H1 (cell line): Measurements from ENCODE around the gene TCEAL6.

Source experiments
- BRCA1 ChIP-seq: IDR thresholded peaks from 2 replicates; pipeline ENCODE4 v1.6.1; 2012; ENCODE audit warnings: low read depth, low read length, improper control_type of control experiment
- EP300 ChIP-seq, 2 experiments: IDR thresholded peaks; 1 replicate in 1 of 2; 2 replicates in 1 of 2; pipeline ENCODE4 v1.6.1; 2011 to 2012; ENCODE audit warnings: low read depth in 2 of 2, low read length in 2 of 2, mild to moderate bottlenecking in 2 of 2, borderline replicate concordance in 1 of 2, inconsistent platforms in 1 of 2, moderate library complexity in 1 of 2
- POLR2A ChIP-seq, 2 experiments: IDR thresholded peaks; 1 replicate in 1 of 2; 2 replicates in 1 of 2; pipeline ENCODE4 v1.6.1; 2011; ENCODE audit warnings: low read depth in 2 of 2, low read length in 2 of 2, mild to moderate bottlenecking in 2 of 2; ENCODE audit errors: control extremely low read depth in 1 of 2
- RAD21 ChIP-seq, 2 experiments: IDR thresholded peaks in 1 of 2; conservative IDR thresholded peaks in 1 of 2; 2 replicates each; pipeline ENCODE4 v1.6.1; 2011; ENCODE audit warnings: low read depth in 2 of 2, low read length in 2 of 2, improper control_type of control experiment in 1 of 2, inconsistent platforms in 1 of 2, mild to moderate bottlenecking in 1 of 2, moderate library complexity in 1 of 2
- RXRA ChIP-seq: IDR thresholded peaks from 2 replicates; pipeline ENCODE4 v1.6.1; 2011; ENCODE audit warnings: low read depth, mild to moderate bottlenecking, low read length, moderate library complexity; ENCODE audit not compliant: insufficient read depth
- ZNF274 ChIP-seq: IDR thresholded peaks from 2 replicates; pipeline ENCODE4 v1.7.0; 2012; ENCODE audit warnings: low read length, borderline replicate concordance; ENCODE audit errors: extremely low read depth
- TF ChIP-seq, protein P1 (sequence below), 3 experiments: IDR thresholded peaks; 1 replicate in 2 of 3; 2 replicates in 1 of 3; pipeline versions ENCODE4 v1.5.1 to v1.6.1; 2011; ENCODE audit warnings: low read length in 3 of 3, mild to moderate bottlenecking in 3 of 3, inconsistent platforms in 2 of 3, low read depth in 1 of 3, moderate library complexity in 1 of 3; ENCODE audit not compliant: insufficient read depth in 1 of 3; ENCODE audit errors: control extremely low read depth in 1 of 3

DNA sequence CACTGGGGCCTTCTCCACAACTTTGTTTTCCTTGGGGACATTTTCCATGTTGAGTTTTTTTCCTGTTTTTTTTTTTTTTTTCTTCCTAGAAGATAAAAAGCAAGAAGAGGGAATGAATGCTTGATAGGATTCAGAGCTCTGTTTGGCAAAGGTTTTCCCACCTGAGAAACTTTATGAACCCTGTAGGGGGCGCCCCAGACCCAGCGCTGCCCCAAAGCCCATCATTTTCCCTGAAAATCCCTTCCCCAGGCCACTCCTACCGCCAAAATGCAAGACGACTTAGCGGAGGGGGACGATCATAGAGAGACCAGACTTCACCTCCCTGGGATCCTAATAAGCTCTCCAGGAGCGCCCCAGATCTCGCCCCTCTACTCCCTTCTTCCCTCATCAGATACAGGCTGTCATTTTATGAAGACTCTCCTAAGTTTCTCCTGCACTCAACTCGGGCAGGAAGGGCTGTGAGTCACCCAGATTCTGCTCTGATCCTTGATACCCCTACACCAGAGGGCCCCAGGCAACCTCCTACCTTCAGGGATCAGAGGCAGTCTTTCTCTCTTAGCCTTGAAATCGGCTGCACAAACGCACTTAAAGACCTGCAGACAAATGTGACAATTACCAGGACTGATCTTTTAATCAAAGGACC is 12.1 kb upstream of the TCEAL6 start:
- TF ChIP-seq ZNF274 (no peak), RXRA (no peak), RAD21 (IDR thresholded peaks at IDR 0.05 in 1 of 2, conservative IDR thresholded peaks at IDR 0.05 in 1 of 2; ENCODE audit: low read depth in 2 of 2, low read length in 2 of 2) (0 out of 4 replicates have a peak, but pooled peaks of 1 of the 2 experiments have one; percentile 19), BRCA1 (no peak), POLR2A (IDR thresholded peaks at IDR 0.05; ENCODE audit: control extremely low read depth in 1 of 2, low read depth in 2 of 2, low read length in 2 of 2) (no peak), EP300 (IDR thresholded peaks at IDR 0.05; ENCODE audit: borderline replicate concordance in 1 of 2, low read depth in 2 of 2, low read length in 2 of 2) (no peak)
- TF ChIP-seq, protein P1, sequence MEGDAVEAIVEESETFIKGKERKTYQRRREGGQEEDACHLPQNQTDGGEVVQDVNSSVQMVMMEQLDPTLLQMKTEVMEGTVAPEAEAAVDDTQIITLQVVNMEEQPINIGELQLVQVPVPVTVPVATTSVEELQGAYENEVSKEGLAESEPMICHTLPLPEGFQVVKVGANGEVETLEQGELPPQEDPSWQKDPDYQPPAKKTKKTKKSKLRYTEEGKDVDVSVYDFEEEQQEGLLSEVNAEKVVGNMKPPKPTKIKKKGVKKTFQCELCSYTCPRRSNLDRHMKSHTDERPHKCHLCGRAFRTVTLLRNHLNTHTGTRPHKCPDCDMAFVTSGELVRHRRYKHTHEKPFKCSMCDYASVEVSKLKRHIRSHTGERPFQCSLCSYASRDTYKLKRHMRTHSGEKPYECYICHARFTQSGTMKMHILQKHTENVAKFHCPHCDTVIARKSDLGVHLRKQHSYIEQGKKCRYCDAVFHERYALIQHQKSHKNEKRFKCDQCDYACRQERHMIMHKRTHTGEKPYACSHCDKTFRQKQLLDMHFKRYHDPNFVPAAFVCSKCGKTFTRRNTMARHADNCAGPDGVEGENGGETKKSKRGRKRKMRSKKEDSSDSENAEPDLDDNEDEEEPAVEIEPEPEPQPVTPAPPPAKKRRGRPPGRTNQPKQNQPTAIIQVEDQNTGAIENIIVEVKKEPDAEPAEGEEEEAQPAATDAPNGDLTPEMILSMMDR (IDR thresholded peaks at IDR 0.05; ENCODE audit: control extremely low read depth in 1 of 3, insufficient read depth in 1 of 3, low read depth in 1 of 3, low read length in 3 of 3) = no peak
